ENCODE data around the gene DNAAF8.
"Not testable (repeated sequence)": the region's sequence is repeated elsewhere in the genome, so short reads cannot be mapped to it uniquely, and the experiment has no call there.

DNAAF8 gene

GRCh38 chr16:4723071-4723767, 11.1 kb upstream of the DNAAF8 start:
- DNase-seq (ENCODE audit: low spot score): no peak

- DNase-seq (ENCODE audit: low spot score): no peak
Observed at GRCh38 chr16:4724661-4725270, 9.6 kb upstream of the DNAAF8 start.

GRCh38 chr16:4726616-4727015, 7.7 kb upstream of the DNAAF8 start:
- no peak for DNase-seq (ENCODE audit: low spot score)

- DNase-seq (ENCODE audit: low spot score): no peak
Observed at GRCh38 chr16:4728676-4729075, 5.7 kb upstream of the DNAAF8 start.

GRCh38 chr16:4729876-4730275, 4.5 kb upstream of the DNAAF8 start:
- DNase-seq (ENCODE audit: low spot score): no peak

- no peak for DNase-seq (ENCODE audit: low spot score)
Observed at GRCh38 chr16:4733211-4733742, 1.1 kb upstream of the DNAAF8 start.

- DNase-seq (ENCODE audit: low spot score): no peak
Observed at GRCh38 chr16:4733747-4734062, 632 bp upstream of the DNAAF8 start.

GRCh38 chr16:4734730-4735535, 596 bp downstream of the DNAAF8 start:
- peak; percentile 94 for DNase-seq (ENCODE audit: low spot score)

GRCh38 chr16:4736546-4736945, 2.2 kb downstream of the DNAAF8 start:
- DNase-seq (ENCODE audit: low spot score): no peak

GRCh38 chr16:4737545-4737944, 3.2 kb downstream of the DNAAF8 start:
- no peak for DNase-seq (ENCODE audit: low spot score)

- DNase-seq (ENCODE audit: low spot score): not testable (repeated sequence)
Observed at GRCh38 chr16:4738370-4738769, 4.0 kb downstream of the DNAAF8 start.

- DNase-seq (ENCODE audit: low spot score): no peak
Observed at GRCh38 chr16:4743226-4743878, 9.0 kb downstream of the DNAAF8 start.

GRCh38 chr16:4744555-4745273, 10.4 kb downstream of the DNAAF8 start:
- DNase-seq (ENCODE audit: low spot score): no peak

- no peak for DNase-seq (ENCODE audit: low spot score)
Observed at GRCh38 chr16:4745274-4745569, 10.9 kb downstream of the DNAAF8 start.

- no peak for DNase-seq (ENCODE audit: low spot score)
Observed at GRCh38 chr16:4746215-4746614, 11.9 kb downstream of the DNAAF8 start.

- no peak for DNase-seq (ENCODE audit: low spot score)
Observed at GRCh38 chr16:4746991-4747574, 12.7 kb downstream of the DNAAF8 start.

- DNase-seq (ENCODE audit: low spot score): no peak
Observed at GRCh38 chr16:4747906-4748681, 13.8 kb downstream of the DNAAF8 start.

- DNase-seq (ENCODE audit: low spot score): no peak
Observed at GRCh38 chr16:4748682-4749411, 14.5 kb downstream of the DNAAF8 start.

GRCh38 chr16:4749700-4750257, 15.4 kb downstream of the DNAAF8 start:
- no peak for DNase-seq (ENCODE audit: low spot score)

- no peak for DNase-seq (ENCODE audit: low spot score)
Observed at GRCh38 chr16:4750896-4751295, 16.6 kb downstream of the DNAAF8 start.
